Measurements from ENCODE around the gene TRIM22. TPM values are rescaled to one million over a fixed set of nuclear protein-coding genes. Genes with fewer than 3 reads are reported as not detected.

TRIM22 gene
- total RNA-seq, 1 experiment from 2014 or later, result not detected

DNA sequence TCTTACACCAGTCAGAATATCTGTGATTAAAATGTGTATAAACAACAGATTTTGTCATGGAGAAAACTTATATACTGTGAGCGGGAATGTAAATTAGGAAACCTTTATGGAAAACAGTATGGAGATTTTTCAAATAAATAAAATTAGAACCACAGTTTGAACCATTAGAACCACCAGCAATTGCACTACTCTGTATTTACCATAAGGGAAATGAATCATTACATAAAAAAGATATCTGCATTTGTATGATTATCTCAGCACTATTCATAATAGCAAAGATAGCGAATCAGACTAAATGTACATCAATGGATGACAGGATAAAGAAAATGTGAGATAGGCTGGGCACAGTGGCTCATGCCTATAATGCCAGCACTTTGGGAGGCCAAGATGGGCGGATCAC lies 57.0 kb downstream of the TRIM22 start:
- no peaks in the 10 kb centered on the region for H3K4me1 ChIP-seq (ENCODE audit: insufficient read depth, low read length, poor library complexity, severe bottlenecking)
- H3K27ac ChIP-seq (ENCODE audit: low read depth, low read length, poor library complexity, severe bottlenecking), result no peak overlapping the region
- H3K27me3 ChIP-seq (replicated peaks; ENCODE audit: insufficient read depth, low read depth, low read length, poor library complexity), result no peaks in the 10 kb centered on the region
- no peak overlapping the region for H3K4me3 ChIP-seq (ENCODE audit: low read depth, low read length, poor library complexity, severe bottlenecking)
- H3K9me3 ChIP-seq (ENCODE audit: low read depth, low read length, poor library complexity, severe bottlenecking), result no peaks in the 10 kb centered on the region
- CTCF ChIA-PET, result no interaction called here
- no peaks in the 10 kb centered on the region for H3K36me3 ChIP-seq (ENCODE audit: insufficient read depth, low read length, poor library complexity, severe bottlenecking)
- BruUV-seq (replicated peaks), result no TSS peak
- POLR2A ChIA-PET (ENCODE audit: low non-redundant PET), result no interaction called here
- intact Hi-C loops (cut with micrococcal nuclease; ENCODE audit: unreplicated experiment), result no loop called here
- no peak for DNase-seq (ENCODE audit: low spot score)
- TF ChIP-seq EZH2 (IDR thresholded peaks at IDR 0.05; ENCODE audit: borderline replicate concordance, low read depth, low read length, poor library complexity, severe bottlenecking), result no peak
- TF ChIP-seq, protein P1, sequence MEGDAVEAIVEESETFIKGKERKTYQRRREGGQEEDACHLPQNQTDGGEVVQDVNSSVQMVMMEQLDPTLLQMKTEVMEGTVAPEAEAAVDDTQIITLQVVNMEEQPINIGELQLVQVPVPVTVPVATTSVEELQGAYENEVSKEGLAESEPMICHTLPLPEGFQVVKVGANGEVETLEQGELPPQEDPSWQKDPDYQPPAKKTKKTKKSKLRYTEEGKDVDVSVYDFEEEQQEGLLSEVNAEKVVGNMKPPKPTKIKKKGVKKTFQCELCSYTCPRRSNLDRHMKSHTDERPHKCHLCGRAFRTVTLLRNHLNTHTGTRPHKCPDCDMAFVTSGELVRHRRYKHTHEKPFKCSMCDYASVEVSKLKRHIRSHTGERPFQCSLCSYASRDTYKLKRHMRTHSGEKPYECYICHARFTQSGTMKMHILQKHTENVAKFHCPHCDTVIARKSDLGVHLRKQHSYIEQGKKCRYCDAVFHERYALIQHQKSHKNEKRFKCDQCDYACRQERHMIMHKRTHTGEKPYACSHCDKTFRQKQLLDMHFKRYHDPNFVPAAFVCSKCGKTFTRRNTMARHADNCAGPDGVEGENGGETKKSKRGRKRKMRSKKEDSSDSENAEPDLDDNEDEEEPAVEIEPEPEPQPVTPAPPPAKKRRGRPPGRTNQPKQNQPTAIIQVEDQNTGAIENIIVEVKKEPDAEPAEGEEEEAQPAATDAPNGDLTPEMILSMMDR (conservative IDR thresholded peaks at IDR 0.05; ENCODE audit: low read depth, low read length), result no peak

DNA sequence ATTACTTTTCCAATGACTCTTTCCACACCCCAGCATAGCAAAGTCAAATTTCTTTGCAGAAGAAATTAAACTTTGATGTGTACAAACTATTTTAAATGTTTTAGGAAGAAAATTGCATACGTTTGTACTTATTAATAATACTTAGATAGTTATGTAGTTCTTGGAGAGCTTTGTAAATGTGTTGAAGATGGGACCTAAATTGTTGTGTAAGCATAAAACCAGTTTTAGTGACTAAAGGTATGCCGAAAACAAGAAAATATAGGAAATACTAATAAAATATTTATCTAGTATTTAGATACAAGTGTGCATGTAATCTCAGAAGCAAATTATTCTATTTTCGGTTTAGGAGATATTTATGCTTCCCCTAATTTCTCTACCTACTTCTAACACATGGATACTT lies 60.2 kb downstream of the TRIM22 start:
- intact Hi-C loops (cut with micrococcal nuclease; ENCODE audit: unreplicated experiment), result no loop called here
- no peak for DNase-seq (ENCODE audit: low spot score)
- no peaks in the 10 kb centered on the region for H3K36me3 ChIP-seq (ENCODE audit: insufficient read depth, low read length, poor library complexity, severe bottlenecking)
- H3K4me1 ChIP-seq (ENCODE audit: insufficient read depth, low read length, poor library complexity, severe bottlenecking), result no peaks in the 10 kb centered on the region
- H3K4me3 ChIP-seq (ENCODE audit: low read depth, low read length, poor library complexity, severe bottlenecking), result no peak overlapping the region
- no peak overlapping the region for H3K27ac ChIP-seq (ENCODE audit: low read depth, low read length, poor library complexity, severe bottlenecking)
- CTCF ChIA-PET, result no interaction called here
- no TSS peak for BruUV-seq (replicated peaks)
- H3K27me3 ChIP-seq (replicated peaks; ENCODE audit: insufficient read depth, low read depth, low read length, poor library complexity), result peaks cover 6% of the 10 kb centered on the region
- POLR2A ChIA-PET (ENCODE audit: low non-redundant PET), result no interaction called here
- no peak for TF ChIP-seq EZH2 (IDR thresholded peaks at IDR 0.05; ENCODE audit: borderline replicate concordance, low read depth, low read length, poor library complexity, severe bottlenecking)
- TF ChIP-seq, protein P1 (conservative IDR thresholded peaks at IDR 0.05; ENCODE audit: low read depth, low read length), result no peak
- H3K9me3 ChIP-seq (ENCODE audit: low read depth, low read length, poor library complexity, severe bottlenecking), result no peaks in the 10 kb centered on the region

DNA sequence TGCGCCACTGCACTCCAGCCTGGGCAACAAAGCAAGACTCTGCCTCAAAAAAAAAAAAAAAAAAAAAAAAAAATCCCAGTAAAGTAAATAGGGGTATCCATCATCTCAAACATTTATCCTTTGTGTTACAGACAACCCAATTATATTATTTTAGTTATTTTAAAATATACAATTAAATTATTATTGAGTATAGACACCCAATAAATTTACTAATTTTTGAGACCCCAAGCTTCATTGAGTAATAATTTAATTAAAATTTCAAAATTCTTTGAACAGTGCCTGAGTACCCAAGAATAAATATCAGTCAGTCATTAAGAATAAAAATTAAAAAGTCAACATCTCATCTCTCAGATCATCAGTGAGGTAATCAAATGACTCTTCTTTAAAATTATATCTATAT lies 64.4 kb downstream of the TRIM22 start, which contains the start of gene OR52N4:
TSS of gene OR52N4 (plus strand) at position 301 of the 400 bp plus-strand sequence. CDS start 498 bp downstream, outside the sequence.
- Histone ChIP-seq H3K27ac (ENCODE audit: low read depth, low read length, poor library complexity, severe bottlenecking) (no peak within 1 kb of the TSS), H3K36me3 (ENCODE audit: insufficient read depth, low read length, poor library complexity, severe bottlenecking) (no peaks in the 10 kb centered on the region), H3K4me3 (ENCODE audit: low read depth, low read length, poor library complexity, severe bottlenecking) (no peak within 1 kb of the TSS), H3K4me1 (ENCODE audit: insufficient read depth, low read length, poor library complexity, severe bottlenecking) (no peaks in the 10 kb centered on the region), H3K9me3 (ENCODE audit: low read depth, low read length, poor library complexity, severe bottlenecking) (no peaks in the 10 kb centered on the region), H3K27me3 (replicated peaks; ENCODE audit: insufficient read depth, low read depth, low read length, poor library complexity) (peaks cover 6% of the 10 kb centered on the region)
- ChIA-PET POLR2A (ENCODE audit: low non-redundant PET) (no interaction called here), CTCF (no interaction called here)
- TF ChIP-seq EZH2 (IDR thresholded peaks at IDR 0.05; ENCODE audit: borderline replicate concordance, low read depth, low read length, poor library complexity, severe bottlenecking), result no peak
- TF ChIP-seq, protein P1 (conservative IDR thresholded peaks at IDR 0.05; ENCODE audit: low read depth, low read length), result no peak
- intact Hi-C loops (cut with micrococcal nuclease; ENCODE audit: unreplicated experiment), result no loop called here
- no TSS peak for BruUV-seq (replicated peaks)
- no peak for DNase-seq (ENCODE audit: low spot score)

Other genes starting within 250 kb of the TRIM22 start
- gene OR51I1, start 248.3 kb upstream of the TRIM22 start, total RNA-seq (2021), result not detected in 2 replicates
- gene OR51I2, start 240.5 kb upstream of the TRIM22 start, total RNA-seq (2021), result not detected in 2 replicates
- gene OR52D1, start 201.1 kb upstream of the TRIM22 start, total RNA-seq (2021), result not detected in 2 replicates
- not detected in 2 replicates for gene UBQLN3, start 179.8 kb upstream of the TRIM22 start, total RNA-seq (2021)
- not detected in 2 replicates for gene UBQLNL, start 173.1 kb upstream of the TRIM22 start, total RNA-seq (2021)
- gene OR52H1, start 141.2 kb upstream of the TRIM22 start, total RNA-seq (2021), result not detected in 2 replicates
- not detected in 2 replicates for gene OR52B6, start 108.9 kb upstream of the TRIM22 start, total RNA-seq (2021)
- gene TRIM6, start 93.2 kb upstream of the TRIM22 start, total RNA-seq (2021), result 0.13 and 0.52 TPM in 2 replicates
- 0.41 and 0.79 TPM in 2 replicates for gene TRIM34, start 64.8 kb upstream of the TRIM22 start, total RNA-seq (2021)
- 17.9 and 18.2 TPM in 2 replicates for gene TRIM5, start 4.7 kb upstream of the TRIM22 start, total RNA-seq (2021)
- gene OR56B1, start 46.7 kb downstream of the TRIM22 start, total RNA-seq (2021), result not detected in 2 replicates
- gene OR52N4, start 64.5 kb downstream of the TRIM22 start, total RNA-seq (2021), result not detected in 2 replicates
- not detected in 2 replicates for gene OR52N5, start 93.6 kb downstream of the TRIM22 start, total RNA-seq (2021)
- gene OR52N1, start 101.5 kb downstream of the TRIM22 start, total RNA-seq (2021), result not detected in 2 replicates
- not detected in 2 replicates for gene OR52N2, start 119.1 kb downstream of the TRIM22 start, total RNA-seq (2021)
- not detected in 2 replicates for gene OR52E6, start 152.1 kb downstream of the TRIM22 start, total RNA-seq (2021)
- not detected in 2 replicates for gene OR52E8, start 167.9 kb downstream of the TRIM22 start, total RNA-seq (2021)
- gene OR52E4, start 190.8 kb downstream of the TRIM22 start, total RNA-seq (2021), result not detected in 2 replicates
- gene OR52E5, start 203.4 kb downstream of the TRIM22 start, total RNA-seq (2021), result not detected in 2 replicates

Data from A673 (cell line).